HG03045 (cell line): ENCODE data around the gene CDA.

Source experiments
- ATAC-seq: cut with Tn5 transposase; IDR thresholded peaks from one replicate; pipeline ENCODE4 v1.9.1; 2021; ENCODE audit warnings: mild to moderate bottlenecking, moderate library complexity; ENCODE audit not compliant: unreplicated experiment

Gene CDA

DNA sequence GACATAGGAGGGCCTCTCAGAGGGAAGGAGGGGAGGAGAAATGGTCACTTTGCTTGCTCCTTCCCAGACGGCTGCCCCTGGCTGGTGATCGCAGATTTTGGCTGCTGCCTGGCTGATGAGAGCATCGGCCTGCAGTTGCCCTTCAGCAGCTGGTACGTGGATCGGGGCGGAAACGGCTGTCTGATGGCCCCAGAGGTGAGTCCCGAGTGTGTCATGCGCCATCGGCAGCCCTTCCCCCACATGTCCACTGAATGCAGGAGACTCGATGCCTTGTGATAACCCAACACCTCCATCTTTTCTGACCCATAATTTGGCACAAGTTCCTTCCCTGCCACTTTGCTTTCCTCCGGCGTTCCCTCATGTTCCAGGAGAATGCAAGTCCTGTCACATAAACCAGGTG, 59.5 kb downstream of the CDA start:
- no peak for ATAC-seq

DNA sequence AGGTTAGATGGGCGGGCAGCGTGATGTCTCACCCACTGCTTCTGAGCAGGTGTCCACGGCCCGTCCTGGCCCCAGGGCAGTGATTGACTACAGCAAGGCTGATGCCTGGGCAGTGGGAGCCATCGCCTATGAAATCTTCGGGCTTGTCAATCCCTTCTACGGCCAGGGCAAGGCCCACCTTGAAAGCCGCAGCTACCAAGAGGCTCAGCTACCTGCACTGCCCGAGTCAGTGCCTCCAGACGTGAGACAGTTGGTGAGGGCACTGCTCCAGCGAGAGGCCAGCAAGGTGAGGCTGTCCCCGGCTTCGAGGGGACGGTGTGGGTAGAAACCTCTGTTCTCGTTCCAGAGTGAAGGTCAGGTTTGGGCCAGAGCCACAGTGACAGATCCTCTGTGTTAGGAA, 60.0 kb downstream of the CDA start:
- no peak for ATAC-seq

DNA sequence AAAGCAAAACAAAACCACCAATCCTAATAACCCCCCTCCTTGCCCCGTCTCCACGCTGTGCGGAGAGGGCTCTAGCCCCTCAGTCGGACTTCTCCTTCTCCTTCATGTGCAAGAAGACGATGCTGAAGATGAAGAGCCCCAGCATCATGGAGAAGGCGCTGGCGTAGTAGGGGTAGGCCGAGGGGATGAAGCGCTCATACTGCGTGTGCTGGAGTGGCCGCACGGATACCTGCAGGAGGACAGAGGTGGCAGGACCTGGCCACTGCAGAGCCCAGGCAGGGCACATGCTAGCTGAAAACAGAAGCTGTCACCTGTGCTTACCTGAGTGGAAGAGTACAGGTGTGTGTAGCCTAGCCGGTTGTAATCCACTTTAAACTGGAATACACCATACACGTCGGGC, 63.4 kb downstream of the CDA start:
- no peak for ATAC-seq

DNA sequence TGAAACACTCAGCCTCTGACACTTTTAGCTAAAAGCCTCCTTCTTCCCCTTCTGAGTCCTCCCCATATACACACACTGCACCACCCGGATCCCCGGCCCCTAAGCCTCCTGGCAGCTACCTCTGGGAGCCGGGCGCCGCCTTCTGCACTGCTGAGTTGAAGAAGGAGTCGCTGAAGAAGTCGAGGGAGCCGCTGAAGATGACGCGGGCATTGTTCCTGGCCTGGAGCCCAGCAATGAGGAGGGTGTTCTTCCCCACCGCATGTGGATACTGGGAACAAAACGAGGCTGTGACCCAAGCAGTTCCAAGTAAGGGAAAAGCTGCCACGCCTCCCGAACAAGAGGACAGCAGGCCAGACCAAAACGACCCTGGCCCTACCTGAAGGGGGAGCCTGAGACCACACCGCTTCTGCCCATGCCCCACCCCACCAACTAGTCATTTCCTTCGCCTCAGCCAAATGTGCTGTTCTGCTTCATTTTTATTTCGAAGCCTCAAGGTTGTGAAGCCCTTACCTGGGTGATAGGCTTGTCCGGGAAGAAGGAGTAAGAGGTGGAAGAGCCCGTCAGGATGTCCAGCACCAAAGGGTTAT, 65.3 kb downstream of the CDA start:
- no peak for ATAC-seq

DNA sequence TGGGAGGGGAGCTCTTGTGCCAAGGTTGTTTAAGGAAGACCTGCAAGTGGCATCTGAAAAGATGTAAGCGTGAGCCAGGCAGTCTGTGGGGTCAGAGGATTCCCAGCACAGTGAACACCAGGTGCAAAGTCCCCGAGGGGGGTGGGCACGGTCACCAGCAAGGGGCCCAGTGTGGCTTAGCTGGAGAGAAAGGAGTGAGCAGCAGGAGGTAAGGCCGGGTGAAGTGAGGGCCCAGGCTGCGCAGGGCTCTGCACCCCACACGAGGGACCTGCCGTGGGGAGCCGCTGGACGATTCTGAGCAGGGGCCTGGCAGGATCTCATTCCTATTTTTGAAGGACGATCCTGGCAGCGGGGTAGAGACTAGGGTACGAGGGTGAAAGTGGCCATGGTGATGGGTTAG, 68.1 kb downstream of the CDA start:
- no peak for ATAC-seq

DNA sequence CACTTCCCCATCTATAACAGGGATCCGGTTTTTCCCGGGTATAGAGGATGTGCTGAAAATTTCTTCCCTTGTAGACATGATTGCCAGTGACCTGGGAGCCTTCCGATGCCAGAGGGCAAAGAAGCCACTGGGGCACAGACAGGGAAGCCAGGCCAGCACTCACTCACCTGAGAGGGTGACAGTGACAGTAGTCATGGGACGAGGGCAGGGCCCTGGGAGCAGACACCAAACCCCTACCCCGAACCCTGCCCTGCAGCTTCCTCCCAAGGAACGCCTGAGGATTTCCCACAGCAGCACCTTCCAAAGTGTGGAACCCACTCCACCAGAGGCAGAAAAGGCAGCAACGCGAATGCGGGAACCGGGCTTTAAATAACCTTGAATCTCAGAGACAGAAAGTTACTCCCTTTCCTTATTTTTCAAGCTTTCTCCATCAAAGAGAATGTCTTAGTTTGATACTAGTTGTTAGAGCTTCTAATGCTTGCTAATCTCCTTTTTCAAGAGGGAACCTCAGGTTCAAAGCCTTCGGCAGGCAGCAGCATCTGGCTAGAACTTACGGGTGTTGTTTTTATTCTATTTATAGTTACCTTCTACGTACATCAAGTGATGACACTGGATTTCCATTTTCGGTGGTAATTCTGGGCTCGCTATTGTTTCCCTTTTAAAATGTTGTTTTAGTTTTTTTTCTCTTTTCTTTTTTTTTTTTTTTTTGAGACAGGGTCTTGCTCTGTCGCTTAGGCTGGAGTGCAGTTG, 69.4 kb downstream of the CDA start:
- ATAC-seq, result no peak

DNA sequence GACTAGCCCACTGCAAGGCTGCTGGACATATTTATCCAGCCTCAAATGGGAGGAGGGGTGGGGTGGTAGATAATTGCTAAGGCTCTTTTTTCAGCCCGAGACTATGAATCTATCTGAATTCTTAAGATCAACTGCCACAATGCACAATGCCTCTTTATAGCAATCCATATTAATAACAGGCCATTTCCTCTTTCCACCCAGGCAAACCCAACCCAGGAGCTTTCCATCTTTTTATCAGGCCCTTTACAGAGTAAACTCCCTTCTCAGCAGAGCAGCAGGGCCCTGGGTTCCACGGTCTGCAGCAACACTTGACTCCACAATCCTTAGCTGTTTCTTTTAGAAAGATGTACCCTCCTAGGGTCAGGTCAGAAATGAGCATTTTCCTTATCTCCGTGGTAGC, 71.5 kb downstream of the CDA start:
- ATAC-seq, result no peak

DNA sequence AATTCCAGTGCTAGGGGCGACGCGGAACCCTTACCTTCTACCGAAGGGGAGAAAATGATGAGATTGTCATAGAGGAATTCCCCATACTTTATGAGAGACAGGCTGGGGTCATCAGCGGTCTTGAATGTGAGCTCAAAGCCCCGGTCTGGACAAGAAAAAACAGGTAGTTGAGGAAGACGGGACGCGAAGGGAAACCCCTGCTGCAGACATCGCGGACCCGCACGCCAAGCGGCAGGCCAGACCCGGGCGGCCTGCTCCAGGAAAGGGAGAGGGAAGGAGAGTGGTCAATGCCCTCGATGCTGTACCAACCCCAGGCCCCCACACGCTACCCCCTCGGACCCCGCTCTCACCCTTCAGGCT, 71.9 kb downstream of the CDA start:
- ATAC-seq, result peak; percentile 3

DNA sequence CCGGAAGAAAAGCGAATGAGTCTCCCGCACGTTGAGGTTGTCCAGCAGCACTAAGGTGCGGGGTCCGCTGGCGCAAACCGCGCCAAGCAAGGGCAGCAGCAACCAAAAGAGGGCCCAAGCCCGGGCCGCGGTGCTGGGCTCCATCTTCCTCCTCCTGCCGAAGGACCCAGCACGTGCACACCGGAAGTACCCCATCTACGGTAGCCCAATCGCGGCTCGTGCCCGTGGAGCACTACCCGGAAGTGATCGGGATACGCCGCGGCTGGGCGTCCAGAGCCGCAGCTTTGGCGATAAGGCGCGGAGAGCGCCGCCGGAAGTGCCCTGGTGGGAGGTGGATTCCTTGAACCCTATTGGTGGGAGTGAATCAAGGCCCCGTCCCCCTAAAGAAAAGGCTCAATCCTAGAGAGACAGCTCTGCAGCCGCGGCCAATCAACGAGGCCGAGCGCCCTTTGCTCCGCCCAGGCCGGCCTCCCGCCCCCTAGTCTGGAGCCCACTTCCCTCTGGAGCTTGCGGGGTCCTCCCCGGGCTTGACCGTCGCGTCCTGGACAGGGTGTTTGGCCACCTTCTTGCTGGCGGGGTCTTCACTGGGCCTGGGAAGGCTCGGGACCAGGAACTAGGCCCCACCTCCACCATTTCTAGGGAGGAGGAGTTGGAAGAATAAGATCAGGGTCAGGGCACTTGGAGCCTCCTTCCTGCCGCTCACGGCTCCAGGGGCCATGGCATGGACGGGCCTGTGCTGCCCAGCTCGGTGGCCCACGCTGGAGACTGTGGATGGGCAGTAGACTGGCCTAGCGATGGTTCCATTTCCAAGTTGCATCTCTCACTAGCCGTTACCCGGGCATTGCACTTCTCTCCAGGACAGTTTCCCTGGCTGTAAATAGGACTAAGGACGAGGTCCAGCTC, 72.6 kb downstream of the CDA start, which contains the start of gene DDOST:
DDOST (minus strand) TSS at position 163 of the 903 bp plus-strand sequence; CDS start at position 144, 19 bp downstream.
- ATAC-seq, result peak; percentile 97

DNA sequence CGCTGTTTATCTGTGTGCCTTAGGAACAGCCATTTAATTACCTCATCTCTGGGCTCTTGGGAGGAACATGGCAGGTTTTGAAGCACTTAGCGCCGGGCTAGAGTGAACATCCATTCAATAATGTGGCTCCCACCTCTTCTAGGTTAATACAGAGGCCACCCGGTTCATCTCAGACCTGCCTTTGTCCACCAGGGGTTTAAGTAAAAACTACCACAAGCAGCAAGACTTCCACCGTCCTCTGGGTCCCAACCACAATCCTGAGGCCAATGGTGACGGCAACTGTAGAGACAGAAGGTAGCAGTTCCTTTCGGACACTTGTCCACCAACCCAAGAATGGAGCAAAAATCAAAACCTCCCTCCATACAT, 73.2 kb downstream of the CDA start:
- ATAC-seq, result no peak

DNA sequence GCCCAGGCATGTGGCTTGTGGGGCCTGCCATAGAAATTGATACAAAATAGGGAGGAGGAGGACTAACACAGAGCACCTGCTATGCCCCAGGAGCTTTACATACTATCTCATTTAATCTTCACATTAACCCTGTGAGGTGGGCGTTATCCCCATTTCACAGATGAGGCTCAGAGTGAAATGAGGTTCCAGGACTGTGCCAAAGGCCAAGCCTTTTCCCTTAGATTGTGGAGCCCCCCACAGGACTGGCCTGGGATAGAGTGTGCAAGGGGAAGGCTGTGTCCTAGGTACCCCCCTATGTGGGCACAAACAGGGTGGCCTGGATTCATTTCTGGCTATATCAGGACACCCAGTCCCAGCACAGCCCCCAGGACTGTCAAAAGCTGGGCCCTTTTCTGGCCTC, 74.5 kb downstream of the CDA start:
- ATAC-seq, result no peak

DNA sequence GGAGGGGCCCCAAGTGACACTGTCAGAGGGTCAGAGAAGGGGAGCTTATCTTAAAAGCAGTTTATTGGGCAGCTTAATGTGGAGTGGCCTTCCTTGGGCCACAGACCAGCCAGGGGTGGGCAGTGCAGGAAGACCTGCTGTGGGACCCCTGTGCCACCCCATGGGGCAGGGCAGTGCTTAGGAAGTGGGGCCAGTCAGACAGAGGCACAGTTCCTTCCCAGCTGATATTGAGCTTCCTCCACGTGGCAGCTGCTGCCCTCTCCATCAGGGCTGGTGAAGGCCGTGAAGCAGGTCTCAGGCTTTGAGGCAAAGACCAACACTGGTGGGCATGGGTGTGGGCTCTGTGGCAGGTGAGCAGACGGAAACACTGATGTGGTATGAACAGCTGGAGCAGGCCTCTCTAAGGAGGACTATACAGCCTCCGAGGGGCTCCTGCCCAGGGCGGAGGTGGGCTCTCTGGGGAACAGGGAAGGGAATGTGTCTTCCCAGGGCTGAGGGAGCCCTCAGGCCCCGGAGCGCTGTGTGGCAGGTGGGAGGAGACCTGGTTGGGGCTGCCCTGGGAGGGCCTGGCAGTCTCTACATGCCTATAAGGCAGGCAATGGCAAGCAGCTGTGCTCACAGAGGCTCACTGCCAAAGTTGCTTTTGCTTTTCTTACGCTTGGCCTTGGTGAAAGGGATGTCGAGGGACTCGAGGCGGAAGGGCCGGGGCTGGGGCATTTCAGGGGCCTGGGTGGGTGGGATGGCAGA, 75.2 kb downstream of the CDA start:
- ATAC-seq, result no peak

DNA sequence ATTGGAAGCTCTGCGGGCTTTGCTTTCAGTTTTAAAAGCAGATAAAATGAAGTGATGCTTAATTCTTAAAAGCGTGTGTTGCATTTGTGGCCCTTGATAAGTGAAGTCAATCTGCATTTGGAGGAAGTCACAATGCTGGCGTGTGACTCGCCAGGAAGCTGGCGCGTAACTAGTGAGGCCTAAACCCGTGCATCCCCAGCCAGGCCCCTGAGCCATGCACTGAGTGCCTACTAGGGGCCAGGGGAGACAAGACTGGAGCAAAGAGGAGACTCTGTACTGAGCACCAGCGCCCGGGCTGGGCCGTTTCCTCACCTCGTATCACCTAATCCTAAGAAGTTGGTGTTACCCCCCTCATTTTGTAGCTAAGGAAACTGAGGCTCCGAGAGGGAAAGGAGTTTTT, 76.8 kb downstream of the CDA start:
- no peak for ATAC-seq

DNA sequence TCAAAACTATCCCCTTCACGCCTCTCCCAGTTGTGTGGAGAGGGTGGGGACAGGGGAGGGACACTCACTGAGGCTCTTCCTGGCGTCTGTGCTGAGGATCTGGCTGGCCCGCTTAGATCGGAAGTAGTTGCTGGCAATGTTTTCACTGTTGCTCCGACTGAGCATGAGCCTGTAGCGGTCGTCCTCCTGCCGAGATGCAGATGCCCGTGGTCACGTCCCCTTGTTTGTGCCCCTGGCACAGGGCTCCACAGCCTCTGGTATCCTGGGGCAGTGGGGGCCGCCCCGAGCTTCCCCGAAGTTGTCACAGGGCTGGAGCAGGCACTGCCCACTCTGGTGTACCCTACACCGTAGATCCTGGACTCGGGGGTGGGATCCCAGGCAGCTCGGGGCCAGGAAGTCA, 77.2 kb downstream of the CDA start:
- no peak for ATAC-seq

DNA sequence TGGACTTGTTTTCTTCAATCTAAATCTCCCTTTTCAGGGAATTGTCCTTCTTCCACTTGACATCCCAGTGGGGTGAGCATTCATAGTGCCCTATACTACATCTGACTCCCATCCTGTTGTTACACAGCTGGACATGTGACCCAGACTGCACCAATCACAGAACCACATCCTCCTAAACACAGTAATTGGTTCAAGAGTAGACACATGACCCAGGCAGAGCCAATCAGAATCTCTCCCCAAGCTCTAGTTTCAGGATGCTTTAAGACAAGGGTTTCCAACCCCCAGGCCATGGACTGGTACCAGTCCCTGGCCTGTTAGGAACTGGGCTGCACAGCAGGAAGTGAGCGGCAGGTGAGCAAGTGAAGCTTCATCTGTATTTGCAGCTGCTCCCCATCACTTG, 77.9 kb downstream of the CDA start:
- no peak for ATAC-seq
